ENCODE measurements around the gene TSEN2. TPM values are rescaled to one million over a fixed set of nuclear protein-coding genes. Genes with fewer than 3 reads are reported as not detected.

The TSEN2 gene
- total and polyA plus RNA-seq, 9 of the 15 experiments (the other 6 are each of a cell fraction or from before 2014, with no cell fraction given), result 38.5 to 76.3 (median 46.6) TPM

DNA sequence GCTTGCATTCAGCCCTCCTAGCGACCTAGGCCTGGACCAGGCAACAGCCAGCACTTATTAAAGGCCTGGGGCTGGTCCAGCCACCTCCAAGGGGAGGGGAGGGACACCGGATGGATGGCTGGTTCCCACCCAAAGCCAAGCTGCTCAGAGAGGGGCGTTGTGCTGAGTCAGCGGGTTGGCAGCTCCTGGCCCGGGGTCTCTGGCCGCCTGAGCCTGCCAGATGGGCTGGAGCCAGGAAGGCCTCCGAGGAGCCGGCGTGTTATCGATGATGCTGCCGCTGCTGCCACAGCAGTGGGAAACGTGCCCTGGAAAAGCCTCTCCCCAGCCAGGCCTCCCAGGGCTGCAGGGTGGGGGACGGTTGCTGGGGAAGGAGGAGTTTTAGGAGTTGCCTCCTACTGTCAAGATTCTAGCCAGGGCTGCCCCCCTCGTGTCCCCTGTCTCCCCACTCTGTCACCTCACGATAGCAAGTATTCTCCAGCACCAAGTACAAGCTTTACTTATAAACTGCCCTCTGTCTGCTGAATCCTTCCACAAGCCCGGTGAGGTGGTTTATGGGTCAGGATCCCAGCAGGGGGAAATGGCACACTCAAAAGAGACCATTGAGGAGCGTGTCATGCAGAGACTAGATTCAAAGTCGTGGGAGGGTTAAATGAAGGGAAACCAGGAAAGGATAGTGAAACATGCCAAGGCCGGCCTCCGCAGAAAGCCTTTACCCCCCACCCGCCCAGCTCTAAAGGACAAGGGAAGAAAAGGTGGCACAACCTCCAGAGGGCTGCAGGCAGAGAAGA, 43.2 kb upstream of the TSEN2 start:
- H4K20me1 ChIP-seq (replicated peaks; ENCODE audit: control insufficient read depth, insufficient read depth, low read length), result no peaks in the 10 kb centered on the region; the same call in 1 of the 2 replicates
- DNase-seq (ENCODE audit: extremely low read depth in 1 of 4, low spot score in 3 of 4) (no peak), ATAC-seq (no peak), FAIRE-seq (no peak)
- TF ChIP-seq ZNF316 (IDR thresholded peaks at IDR 0.05), result peak; percentile 82
- no peak for TF ChIP-seq PTBP1 (IDR thresholded peaks at IDR 0.05; ENCODE audit: low read depth, low read length)
- peak; percentile 81 for TF ChIP-seq C11orf30 (IDR thresholded peaks at IDR 0.05; ENCODE audit: low read depth)
- TF ChIP-seq GATAD2A (IDR thresholded peaks at IDR 0.05), result no peak
- TF ChIP-seq MAFK (IDR thresholded peaks at IDR 0.05; ENCODE audit: low read length), result peak; percentile 72
- no peak for TF ChIP-seq ZSCAN32 (CRISPR knock-in tag; IDR thresholded peaks at IDR 0.05)
- TF ChIP-seq, protein P1, sequence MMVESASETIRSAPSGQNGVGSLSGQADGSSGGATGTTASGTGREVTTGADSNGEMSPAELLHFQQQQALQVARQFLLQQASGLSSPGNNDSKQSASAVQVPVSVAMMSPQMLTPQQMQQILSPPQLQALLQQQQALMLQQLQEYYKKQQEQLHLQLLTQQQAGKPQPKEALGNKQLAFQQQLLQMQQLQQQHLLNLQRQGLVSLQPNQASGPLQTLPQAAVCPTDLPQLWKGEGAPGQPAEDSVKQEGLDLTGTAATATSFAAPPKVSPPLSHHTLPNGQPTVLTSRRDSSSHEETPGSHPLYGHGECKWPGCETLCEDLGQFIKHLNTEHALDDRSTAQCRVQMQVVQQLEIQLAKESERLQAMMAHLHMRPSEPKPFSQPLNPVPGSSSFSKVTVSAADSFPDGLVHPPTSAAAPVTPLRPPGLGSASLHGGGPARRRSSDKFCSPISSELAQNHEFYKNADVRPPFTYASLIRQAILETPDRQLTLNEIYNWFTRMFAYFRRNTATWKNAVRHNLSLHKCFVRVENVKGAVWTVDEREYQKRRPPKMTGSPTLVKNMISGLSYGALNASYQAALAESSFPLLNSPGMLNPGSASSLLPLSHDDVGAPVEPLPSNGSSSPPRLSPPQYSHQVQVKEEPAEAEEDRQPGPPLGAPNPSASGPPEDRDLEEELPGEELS (CRISPR knock-in tag; IDR thresholded peaks at IDR 0.05; ENCODE audit: borderline replicate concordance), result no peak
- TF ChIP-seq MAFG (tag; conservative IDR thresholded peaks at IDR 0.05), result peak; percentile 64
- H3K9me3 ChIP-seq (replicated peaks; ENCODE audit: control insufficient read depth, insufficient read depth, low read depth, low read length), result no peaks in the 10 kb centered on the region
- no peak overlapping the region for H3K27ac ChIP-seq (ENCODE audit: extremely low read depth, low read depth, low read length)
- H3K9ac ChIP-seq (ENCODE audit: insufficient read depth in 1 of 2, low read depth in 2 of 2, low read length in 2 of 2), result no peak overlapping the region
- H2AFZ ChIP-seq (ENCODE audit: low read depth, low read length), result no peak overlapping the region
- H3K4me1 ChIP-seq (replicated peaks in 1 of 2; ENCODE audit: control insufficient read depth in 2 of 2, insufficient read depth in 2 of 2, low read length in 2 of 2), result peaks cover 0 to 6% of the 10 kb centered on the region in 2 experiments; a peak in 2 of 5 replicates
- POLR2A ChIA-PET, result interaction anchor here (0.7 to 1.5 kb wide), 4 partner anchors 10 to 110 kb away, joined by 3 to 5 read pairs (median 4); no protein-coding TSS in a partner anchor
- H3K4me2 ChIP-seq (ENCODE audit: insufficient read depth, low read length), result no peak overlapping the region
- no peak overlapping the region for H3K4me3 ChIP-seq
- H3K79me2 ChIP-seq (ENCODE audit: control insufficient read depth, insufficient read depth, low read length), result no peaks in the 10 kb centered on the region
- intact Hi-C loops (cut with micrococcal nuclease), result no loop called here
- in situ Hi-C loops (cut with MboI), result no loop called here
- 1% methylated on average over 19 of the region's 21 CpGs for WGBS (ENCODE audit: insufficient coverage, low coverage, missing lambda C conversion rate)
- no peaks in the 10 kb centered on the region for H3K36me3 ChIP-seq (ENCODE audit: control insufficient read depth, insufficient read depth, low read length)
- CTCF ChIA-PET (ENCODE audit: low intra/inter-chr PET ratio), result no interaction called here
- H3K9me1 ChIP-seq (ENCODE audit: control insufficient read depth, insufficient read depth, low read length), result no peaks in the 10 kb centered on the region
- H3K27me3 ChIP-seq (ENCODE audit: control insufficient read depth in 2 of 2, insufficient read depth in 2 of 2, low read length in 2 of 2), result peaks cover 71 to 95% of the 10 kb centered on the region in 2 experiments
- no TSS peak for BruUV-seq (replicated peaks)

Data from K562 (cell line).